Activated gamma-delta T cell treated with anti-CD3 and anti-CD28 coated beads, Interleukin-2, amount 50 U/mL, for 16 hours (primary cell): ENCODE results near the gene FASTK.

Experiments
- DNase-seq: peaks from one replicate; pipeline ENCODE4 v3.0.0-alpha.2; 2020; ENCODE audit warnings: low read depth

Gene FASTK

GRCh38 chr7:151064454-151064853 is 16.2 kb downstream of the FASTK start:
- no peak for DNase-seq

- no peak for DNase-seq
Measured at GRCh38 chr7:151063212-151063561, 17.4 kb downstream of the FASTK start.

DNA sequence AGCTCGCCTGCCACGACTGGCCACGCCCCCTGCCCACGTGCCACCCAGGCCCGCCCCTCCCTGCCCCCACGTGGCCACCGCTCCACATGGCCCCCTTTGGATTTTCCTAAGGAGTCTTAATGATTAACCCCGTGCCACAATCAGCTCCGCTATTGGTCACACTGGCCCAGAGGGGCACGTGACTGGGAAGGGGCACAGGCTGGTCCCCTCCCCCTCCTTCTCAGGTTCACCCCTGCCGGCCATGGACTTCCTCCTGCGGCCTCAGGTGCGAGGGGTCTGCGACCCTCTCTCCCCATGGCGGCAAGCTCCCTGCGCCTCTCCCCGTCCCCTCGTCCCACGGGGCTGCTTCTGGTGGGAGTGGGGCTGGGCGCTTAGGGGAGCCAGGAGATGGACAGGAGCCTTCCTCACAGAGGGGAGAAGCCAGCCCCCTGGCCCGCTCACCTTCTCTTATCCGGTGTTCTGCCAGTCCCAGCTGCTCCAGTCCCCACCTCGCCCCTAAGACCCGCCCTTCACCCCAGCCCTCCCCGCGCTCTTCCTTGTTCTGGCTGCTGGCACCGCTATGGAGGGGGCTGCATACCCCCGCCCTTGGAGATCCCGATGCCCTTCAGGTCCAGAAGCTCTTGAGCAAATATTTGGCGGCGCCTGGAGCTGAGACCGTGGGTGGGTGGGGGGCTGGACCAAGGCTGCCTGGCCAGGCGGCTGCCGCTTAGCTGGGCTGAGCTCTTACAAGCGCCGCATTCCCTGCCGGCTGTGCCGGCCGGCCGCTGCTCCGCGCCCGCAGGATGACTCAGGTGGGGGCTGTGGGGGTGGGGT is 18.0 kb downstream of the FASTK start:
- no peak for DNase-seq

DNA sequence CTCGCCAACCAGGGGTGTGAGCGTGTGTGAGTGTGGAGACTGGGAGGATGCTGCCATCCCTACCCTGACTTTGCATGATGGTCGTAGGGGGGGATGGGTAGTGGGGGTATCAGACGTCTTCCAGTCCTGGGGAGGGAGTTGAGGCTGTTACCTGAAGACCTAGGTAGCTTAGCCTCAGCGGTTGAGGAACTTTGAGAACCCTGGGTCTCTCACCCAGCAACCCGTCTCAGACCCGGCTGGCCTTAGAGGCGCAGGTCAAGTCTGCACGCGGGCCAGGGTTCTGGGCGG is 18.6 kb downstream of the FASTK start:
- DNase-seq, result no peak

GRCh38 chr7:151061213-151062110 is 19.1 kb downstream of the FASTK start:
- DNase-seq, result no peak

GRCh38 chr7:151060416-151061212 is 20.0 kb downstream of the FASTK start:
- no peak for DNase-seq

- DNase-seq, result no peak
Measured at GRCh38 chr7:151060113-151060415, 20.5 kb downstream of the FASTK start.

- DNase-seq, result peak; percentile 54
Measured at GRCh38 chr7:151059367-151060112, 21.1 kb downstream of the FASTK start, which contains the start of gene SLC4A2. SLC4A2 (plus strand) TSS chr7:151059589; CDS start chr7:151061988, 2,399 bp downstream.

- DNase-seq, result no peak
Measured at GRCh38 chr7:151058781-151059366, 21.7 kb downstream of the FASTK start.

GRCh38 chr7:151057989-151058780 is 22.4 kb downstream of the FASTK start:
- DNase-seq, result peak; percentile 96

DNA sequence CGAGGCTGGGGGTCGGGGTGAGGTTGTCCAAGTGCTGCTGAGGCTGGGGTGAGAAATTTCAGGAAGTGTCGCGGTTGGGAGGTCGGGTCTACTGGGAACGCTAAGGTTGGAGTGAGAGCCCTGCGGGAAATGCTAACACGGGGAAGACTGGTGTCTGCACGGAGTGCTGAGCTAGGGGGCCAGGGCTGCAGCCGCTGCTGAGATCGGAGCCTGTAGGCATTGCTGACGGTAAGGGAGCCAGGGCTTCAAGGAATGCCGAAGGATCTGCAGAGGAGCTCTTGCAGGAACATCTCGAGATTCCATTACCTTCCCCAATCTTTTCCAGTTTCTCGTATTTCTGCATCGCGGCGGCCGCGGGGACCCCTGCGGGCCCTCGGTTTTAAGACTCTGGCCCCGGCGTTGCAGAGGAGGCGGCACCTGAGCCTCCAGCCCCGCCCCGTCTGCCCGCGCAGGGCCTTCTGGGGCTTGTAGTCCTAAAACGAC is 23.1 kb downstream of the FASTK start, which contains the start of gene CDK5:
TSS of gene CDK5 (minus strand) at position 392 of the 483 bp plus-strand sequence. CDS start at position 343, 49 bp downstream.
- DNase-seq, result no peak

DNA sequence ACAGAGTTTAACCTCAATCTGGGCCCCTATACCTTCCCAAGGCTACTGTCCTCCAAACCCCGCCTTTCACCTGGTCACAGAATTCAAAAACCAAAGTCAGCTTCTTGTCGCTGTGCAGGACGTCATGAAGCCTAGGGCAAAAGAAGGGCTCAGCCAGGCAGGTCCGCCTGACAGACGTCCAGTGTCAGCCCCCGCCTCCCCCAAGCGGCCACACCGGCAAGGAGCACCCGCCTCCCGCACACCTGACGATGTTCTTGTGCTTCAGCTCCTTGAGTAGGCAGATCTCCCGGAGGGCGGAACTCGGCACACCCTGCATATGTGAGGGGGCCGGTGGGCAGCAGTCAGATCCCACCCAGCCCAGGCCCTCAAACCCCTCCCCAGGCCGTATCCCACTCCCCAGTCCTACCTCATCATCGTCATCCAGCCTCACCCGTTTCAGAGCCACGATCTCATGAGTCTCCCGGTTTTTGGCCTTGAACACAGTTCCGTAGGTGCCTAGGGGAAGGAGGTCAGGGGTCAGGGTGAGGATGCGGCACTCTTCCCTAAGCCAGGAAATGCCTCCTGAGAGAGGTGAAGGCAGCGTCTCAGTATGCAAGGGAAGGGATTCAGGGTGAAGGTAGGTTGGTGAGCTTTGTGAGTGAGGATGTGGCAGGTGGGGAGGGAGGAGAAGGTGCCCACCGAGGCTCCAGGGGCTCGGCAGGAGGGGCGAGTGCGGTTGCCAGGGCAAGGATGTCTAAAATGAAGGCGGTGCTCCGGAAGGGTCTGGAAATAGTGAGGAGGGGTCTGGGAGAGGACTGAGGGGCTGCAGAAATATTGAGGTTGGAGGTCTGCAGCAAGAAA is 23.7 kb downstream of the FASTK start:
- no peak for DNase-seq

DNA sequence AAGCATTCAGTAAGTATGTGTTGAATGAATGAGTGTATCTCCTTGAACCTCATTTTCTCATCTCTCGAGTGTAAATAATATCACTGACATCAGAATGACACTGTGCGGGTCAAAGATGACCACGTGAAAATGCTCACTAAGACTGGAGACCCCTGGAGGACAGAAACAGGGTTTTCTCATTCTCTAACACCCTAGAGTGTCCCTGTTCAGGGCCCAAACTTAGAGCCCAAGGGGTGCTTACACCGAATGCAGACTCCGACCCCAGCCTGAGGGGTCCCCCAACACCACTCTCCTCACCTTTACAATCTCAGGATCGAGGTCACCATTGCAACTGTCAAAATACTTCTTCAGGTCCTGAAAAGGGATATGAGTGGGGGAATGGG is 24.3 kb downstream of the FASTK start:
- DNase-seq, result no peak

DNA sequence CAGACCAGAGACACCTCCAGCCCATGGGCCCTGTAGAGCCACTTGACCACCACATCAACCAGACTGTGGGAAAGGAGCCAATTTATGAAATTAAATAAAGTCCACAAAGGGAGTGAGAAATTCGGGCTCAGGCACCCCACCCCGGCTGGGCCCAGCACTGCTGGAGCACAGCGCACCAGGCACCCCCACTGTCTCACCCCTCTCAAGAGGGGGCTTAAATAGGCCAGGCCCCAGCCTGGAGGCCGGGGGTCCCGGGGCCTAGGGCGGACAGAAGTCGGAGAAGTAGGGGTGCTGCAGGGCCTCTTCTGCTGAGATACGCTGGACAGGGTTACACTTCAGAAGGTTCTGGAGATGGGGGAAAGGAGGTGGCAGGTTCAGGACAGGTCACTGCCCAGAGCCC is 26.9 kb downstream of the FASTK start:
- DNase-seq, result no peak

DNA sequence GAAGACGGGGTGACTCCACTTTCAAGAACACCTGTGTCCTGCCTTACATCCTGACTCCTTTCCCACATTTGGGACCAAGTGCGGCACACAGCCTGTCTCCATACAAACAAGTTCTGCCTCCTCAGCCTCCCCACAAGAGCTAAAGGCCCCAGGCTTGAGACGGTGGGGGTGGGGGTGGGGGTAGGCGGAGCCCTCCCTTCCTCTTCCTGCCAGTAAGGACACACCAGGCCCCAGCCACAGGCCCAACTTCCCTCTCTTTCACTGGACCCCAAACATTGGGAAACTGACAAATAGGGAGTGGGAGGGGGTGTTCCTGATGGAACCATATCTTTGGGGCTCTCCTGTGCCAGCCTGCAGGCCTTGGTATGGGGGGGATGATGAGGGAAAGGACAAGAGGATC is 27.5 kb downstream of the FASTK start:
- no peak for DNase-seq

GRCh38 chr7:151051108-151051507 is 29.5 kb downstream of the FASTK start:
- DNase-seq, result no peak

- DNase-seq, result no peak
Measured at GRCh38 chr7:151048911-151049463, 31.6 kb downstream of the FASTK start.

DNA sequence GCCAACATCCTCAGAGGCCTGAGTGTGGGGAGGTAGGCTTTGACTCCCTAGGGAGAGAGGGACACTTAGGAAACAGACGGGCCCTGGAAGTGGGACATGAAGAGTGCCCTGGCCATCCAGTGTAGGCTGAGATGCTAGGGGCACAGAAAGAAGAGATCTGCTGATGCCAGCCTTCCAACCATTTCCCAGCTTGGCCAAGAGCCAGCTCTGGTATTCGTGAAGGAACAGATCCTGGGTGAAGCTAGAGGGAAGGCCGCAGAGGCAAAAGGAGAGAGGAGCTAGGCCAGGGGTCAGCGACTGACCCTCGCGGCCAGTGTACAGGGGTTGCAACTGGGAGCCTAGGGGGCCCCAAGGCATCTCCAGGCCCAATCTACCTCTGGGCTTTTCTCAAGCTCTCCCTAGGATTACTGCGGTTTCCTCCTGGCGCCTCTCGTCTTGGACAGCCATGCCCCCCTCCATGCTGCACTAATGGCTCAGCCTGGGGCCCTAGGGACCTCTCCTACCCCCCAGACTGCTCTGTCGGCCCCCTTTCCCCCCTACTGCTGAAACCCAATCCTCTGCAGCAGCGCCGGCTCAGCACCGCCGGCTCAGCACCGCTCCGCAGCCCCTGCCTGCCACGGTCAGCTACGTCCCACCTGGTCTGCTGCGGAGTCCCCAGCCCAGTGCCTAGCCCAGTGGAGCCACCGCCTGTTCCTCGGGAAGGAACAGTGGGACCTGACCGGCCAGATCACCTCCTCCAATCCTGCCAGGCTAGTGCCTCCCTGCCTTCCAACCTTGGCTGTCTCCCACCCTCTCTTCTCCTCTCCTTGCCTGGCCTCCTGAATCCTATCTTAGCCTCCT is 32.4 kb downstream of the FASTK start, which contains the start of gene ASIC3:
TSS of gene ASIC3 (plus strand) at position 556 of the 840 bp plus-strand sequence. CDS start 355 bp downstream, outside the sequence.
- no peak for DNase-seq
